ENCODE data around the gene PAQR5.

DNA sequence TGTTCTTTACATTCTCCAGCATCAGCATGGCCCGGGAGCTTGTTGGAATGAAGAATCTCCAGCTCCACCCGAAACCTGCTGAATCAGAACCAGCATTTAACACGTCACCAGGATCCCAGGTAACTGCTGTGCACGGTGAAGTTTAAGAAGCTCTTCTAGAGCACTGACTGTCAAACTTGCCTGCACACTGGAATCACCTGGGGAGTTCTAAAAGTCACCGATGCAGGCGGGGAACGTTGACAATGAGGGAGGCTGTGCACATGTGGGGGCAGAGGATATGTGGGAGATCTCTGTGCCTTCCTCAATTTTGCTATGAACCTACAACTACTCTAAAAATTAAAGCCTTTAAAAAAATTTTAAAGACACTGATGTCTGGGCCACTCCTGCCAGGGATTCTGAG lies 19.1 kb upstream of the PAQR5 start:
- TF ChIP-seq ZNF239 (CRISPR knock-in tag; IDR thresholded peaks at IDR 0.05) (no peak), PML (IDR thresholded peaks at IDR 0.05; ENCODE audit: low read length) (no peak), MTA3 (IDR thresholded peaks at IDR 0.05; ENCODE audit: borderline replicate concordance) (no peak), SIN3A (IDR thresholded peaks at IDR 0.05; ENCODE audit: borderline replicate concordance in 2 of 2, control insufficient read depth in 1 of 2, low read depth in 2 of 2, low read length in 2 of 2) (no peak), GABPA (tag; conservative IDR thresholded peaks at IDR 0.05; ENCODE audit: low read depth) (no peak), ZNF780A (CRISPR knock-in tag; IDR thresholded peaks at IDR 0.05) (no peak), ZNF121 (CRISPR knock-in tag; conservative IDR thresholded peaks at IDR 0.05) (no peak), BACH1 (tag; IDR thresholded peaks at IDR 0.05) (no peak), HNRNPK (IDR thresholded peaks at IDR 0.05; ENCODE audit: low read depth, low read length, poor library complexity, severe bottlenecking) (no peak)
